Suprapubic skin (tissue), 3 donors: ENCODE results near the gene SLC25A42.

Experiments
- CTCF ChIP-seq, 2 donors: fragments of 200-600 bp in 1 of 2; fragments of 450-650 bp in 1 of 2; sonication (generic) in 1 of 2; IDR thresholded peaks; one replicate each; pipeline ENCODE4 v1.5.1; 2016 to 2019; ENCODE audit warnings: antibody characterized with exemption in 2 of 2, mild to moderate bottlenecking in 1 of 2, moderate library complexity in 1 of 2
- POLR2A ChIP-seq, 2 donors: fragments of 450-650 bp; IDR thresholded peaks; one replicate each; pipeline ENCODE4 v1.6.1; 2017; ENCODE audit warnings: antibody characterized with exemption in 2 of 2, mild to moderate bottlenecking in 2 of 2, moderate library complexity in 2 of 2

- TF ChIP-seq CTCF (IDR thresholded peaks at IDR 0.05) (peak in 1 of 2 donors; percentile 14), POLR2A (IDR thresholded peaks at IDR 0.05) (no peak)
Measured at GRCh38 chr19:19026299-19026971, 37.4 kb upstream of the SLC25A42 start.
